ENCODE results near the gene ZNF383.
"Not testable (repeated sequence)": the region's sequence is repeated elsewhere in the genome, so short reads cannot be mapped to it uniquely, and the experiment has no call there.

Gene ZNF383

GRCh38 chr19:37294246-37294645 is 76.2 kb downstream of the ZNF383 start:
- DNase-seq, result not testable (repeated sequence)

Measured in NCI-H2029 (cell line).